Liver (tissue), 9 donors: ENCODE data around the gene CECR2. TPM values are rescaled to one million over a fixed set of nuclear protein-coding genes. Genes with fewer than 3 reads are reported as not detected.

Experiments used
- DNase-seq: peaks from one replicate; pipeline ENCODE4 v3.0.0-alpha.2; 2017; ENCODE audit warnings: low spot score
- H3K27ac ChIP-seq, 2 donors: one replicate each; pipeline ENCODE4 v1.7.0; 2013; ENCODE audit warnings: inconsistent platforms in 2 of 2, low read length in 2 of 2, control low read depth in 1 of 2, low read depth in 1 of 2, mild to moderate bottlenecking in 1 of 2
- H3K27me3 ChIP-seq, 4 donors: one replicate each; pipeline versions ENCODE4 v1.6.1 to v1.7.0; 2013; ENCODE audit warnings: low read length in 3 of 4, inconsistent platforms in 1 of 4, mild to moderate bottlenecking in 1 of 4, moderate library complexity in 1 of 4; ENCODE audit not compliant: control insufficient read depth in 4 of 4, insufficient read depth in 4 of 4
- H3K36me3 ChIP-seq, 4 donors: one replicate each; pipeline versions ENCODE4 v1.6.1 to v1.7.0; 2013; ENCODE audit warnings: low read length in 3 of 4, mild to moderate bottlenecking in 3 of 4, low read depth in 1 of 4, moderate library complexity in 1 of 4; ENCODE audit not compliant: control insufficient read depth in 4 of 4, insufficient read depth in 3 of 4
- H3K4me1 ChIP-seq, 4 donors: one replicate each; pipeline versions ENCODE4 v1.6.1 to v1.7.0; 2013; ENCODE audit warnings: low read length in 3 of 4, mild to moderate bottlenecking in 3 of 4, moderate library complexity in 1 of 4; ENCODE audit not compliant: control insufficient read depth in 4 of 4, insufficient read depth in 4 of 4
- H3K4me3 ChIP-seq, 3 donors: one replicate each; pipeline versions ENCODE4 v1.6.1 to v1.7.0; 2013; ENCODE audit warnings: low read length in 3 of 3, control low read depth in 1 of 3, low read depth in 1 of 3, mild to moderate bottlenecking in 1 of 3
- H3K9ac ChIP-seq, 2 donors: one replicate each; pipeline ENCODE4 v1.7.0; 2013; ENCODE audit warnings: low read length in 2 of 2, mild to moderate bottlenecking in 2 of 2, moderate library complexity in 2 of 2, control low read depth in 1 of 2, low read depth in 1 of 2
- H3K9me3 ChIP-seq, 4 donors: one replicate each; pipeline versions ENCODE4 v1.6.1 to v1.7.0; 2013; ENCODE audit warnings: low read length in 3 of 4; ENCODE audit not compliant: control insufficient read depth in 4 of 4
- EGR1 ChIP-seq, 2 donors: IDR thresholded peaks; 2 replicates each; pipeline ENCODE4 v1.6.1; 2016 to 2018; ENCODE audit warnings: antibody characterized with exemption in 2 of 2, low read depth in 2 of 2
- FOXA1 ChIP-seq: IDR thresholded peaks from 2 replicates; pipeline ENCODE4 v1.6.1; 2016; ENCODE audit warnings: antibody characterized with exemption
- FOXA2 ChIP-seq: IDR thresholded peaks from 2 replicates; pipeline ENCODE4 v1.6.1; 2016; ENCODE audit warnings: antibody characterized with exemption
- GABPA ChIP-seq, 2 donors: IDR thresholded peaks in 1 of 2; conservative IDR thresholded peaks in 1 of 2; 2 replicates each; pipeline ENCODE4 v1.6.1; 2016; ENCODE audit warnings: antibody characterized with exemption in 2 of 2, mild to moderate bottlenecking in 1 of 2, moderate library complexity in 1 of 2
- HNF4A ChIP-seq, 2 donors: conservative IDR thresholded peaks; 2 replicates each; pipeline ENCODE4 v1.6.1; 2016; ENCODE audit warnings: antibody characterized with exemption in 2 of 2, mild to moderate bottlenecking in 2 of 2
- HNF4G ChIP-seq: IDR thresholded peaks from 2 replicates; pipeline ENCODE4 v1.6.1; 2016; ENCODE audit warnings: antibody characterized with exemption
- JUND ChIP-seq, 2 donors: IDR thresholded peaks; 2 replicates each; pipeline ENCODE4 v1.6.1; 2016; ENCODE audit warnings: antibody characterized with exemption in 2 of 2
- NR2F2 ChIP-seq: IDR thresholded peaks from 2 replicates; pipeline ENCODE4 v1.6.1; 2016; ENCODE audit warnings: antibody characterized with exemption
- RAD21 ChIP-seq, 2 donors: IDR thresholded peaks; 2 replicates each; pipeline ENCODE4 v1.6.1; 2016; ENCODE audit warnings: antibody characterized with exemption in 2 of 2, mild to moderate bottlenecking in 2 of 2
- RXRA ChIP-seq, 2 donors: IDR thresholded peaks; 2 replicates each; pipeline ENCODE4 v1.6.1; 2017 to 2018; ENCODE audit warnings: antibody characterized with exemption in 2 of 2, mild to moderate bottlenecking in 1 of 2
- SP1 ChIP-seq: IDR thresholded peaks from 2 replicates; pipeline ENCODE4 v1.6.1; 2018; ENCODE audit warnings: antibody characterized with exemption, mild to moderate bottlenecking
- TAF1 ChIP-seq: conservative IDR thresholded peaks from 2 replicates; pipeline ENCODE4 v1.6.1; 2016; ENCODE audit warnings: antibody characterized with exemption, mild to moderate bottlenecking
- YY1 ChIP-seq: IDR thresholded peaks from 2 replicates; pipeline ENCODE4 v1.6.1; 2016; ENCODE audit warnings: antibody characterized with exemption, mild to moderate bottlenecking
- WGBS: extraction: QIAGEN DNeasy Blood & Tissue Kit; methylation state at CpG from one replicate; pipeline ENCODE4 v1.1.7; 2013; 5-methylcytosine and 5-hydroxymethylcytosine counted together
- polyA plus RNA-seq, 2 donors: library from polyadenylated mRNA; stranded (reverse) in 1 of 2; unstranded in 1 of 2; fragments of 200-250 nt in 1 of 2; fragments of >200 nt in 1 of 2; fragmentation: Nextera tagmentation in 1 of 2; extraction: Ambion mirVana in 1 of 2; gene quantifications; one replicate each; pipeline versions ENCODE4 v1.2.1 to v1.2.3, GENCODE V29; 2013 to 2015
- total RNA-seq, 2 donors: library from RNA; depleted of rRNA; stranded (reverse); fragments of >200 nt; gene quantifications; one replicate each; pipeline ENCODE4 v1.2.3, GENCODE V29; 2014
- TF ChIP-seq, protein P1 (sequence below): IDR thresholded peaks from 2 replicates; pipeline ENCODE4 v1.6.1; 2016; ENCODE audit warnings: antibody characterized with exemption
- TF ChIP-seq, protein P2 (sequence below): IDR thresholded peaks from 2 replicates; pipeline ENCODE4 v1.6.1; 2016; ENCODE audit warnings: antibody characterized with exemption
- TF ChIP-seq, protein P3 (sequence below): fragments of 150-350 bp; IDR thresholded peaks from 2 replicates; pipeline ENCODE4 v1.5.1; 2017; ENCODE audit warnings: improper control_type of control experiment, low read depth, low read length; ENCODE audit not compliant: missing input control
- TF ChIP-seq, protein P4 (sequence below): IDR thresholded peaks from 2 replicates; pipeline ENCODE4 v1.6.1; 2016; ENCODE audit warnings: antibody characterized with exemption
- TF ChIP-seq, protein P5 (sequence below): IDR thresholded peaks from 2 replicates; pipeline ENCODE4 v1.6.1; 2016; ENCODE audit warnings: antibody characterized with exemption, mild to moderate bottlenecking
- donor health status: healthy.
- donor health status: healthy.
- donor health status: healthy.
- donor health status: healthy.
- donor health status: healthy.

The CECR2 gene
- total and polyA plus RNA-seq, 4 donors: 1.8 to 9.7 (median 2.1) TPM

DNA sequence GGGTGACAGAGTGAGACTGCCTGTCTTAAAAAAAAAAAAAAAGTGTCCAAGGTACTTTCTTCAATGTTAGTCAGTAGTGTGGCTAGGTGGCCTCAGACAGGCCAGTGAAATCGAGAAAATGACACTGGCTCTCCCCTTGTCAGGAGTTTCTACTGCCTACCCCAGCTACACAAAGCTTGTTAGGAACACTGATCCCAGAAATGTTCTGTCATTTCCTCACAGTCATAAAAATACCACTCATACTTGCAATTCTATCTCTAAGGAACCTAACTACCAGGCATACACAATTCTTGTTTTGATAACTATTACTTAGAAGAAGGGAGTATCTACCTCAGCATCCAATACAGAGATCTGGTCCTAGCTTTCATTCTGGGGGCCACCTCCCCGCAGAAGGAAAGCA lies 228.0 kb downstream of the CECR2 start:
- 96% methylated on average over 2 of the region's 2 CpGs for WGBS
- no peak for TF ChIP-seq FOXA2
- TF ChIP-seq, protein P1, sequence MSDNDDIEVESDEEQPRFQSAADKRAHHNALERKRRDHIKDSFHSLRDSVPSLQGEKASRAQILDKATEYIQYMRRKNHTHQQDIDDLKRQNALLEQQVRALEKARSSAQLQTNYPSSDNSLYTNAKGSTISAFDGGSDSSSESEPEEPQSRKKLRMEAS: no peak
- no peak for TF ChIP-seq HNF4G
- TF ChIP-seq, protein P2, sequence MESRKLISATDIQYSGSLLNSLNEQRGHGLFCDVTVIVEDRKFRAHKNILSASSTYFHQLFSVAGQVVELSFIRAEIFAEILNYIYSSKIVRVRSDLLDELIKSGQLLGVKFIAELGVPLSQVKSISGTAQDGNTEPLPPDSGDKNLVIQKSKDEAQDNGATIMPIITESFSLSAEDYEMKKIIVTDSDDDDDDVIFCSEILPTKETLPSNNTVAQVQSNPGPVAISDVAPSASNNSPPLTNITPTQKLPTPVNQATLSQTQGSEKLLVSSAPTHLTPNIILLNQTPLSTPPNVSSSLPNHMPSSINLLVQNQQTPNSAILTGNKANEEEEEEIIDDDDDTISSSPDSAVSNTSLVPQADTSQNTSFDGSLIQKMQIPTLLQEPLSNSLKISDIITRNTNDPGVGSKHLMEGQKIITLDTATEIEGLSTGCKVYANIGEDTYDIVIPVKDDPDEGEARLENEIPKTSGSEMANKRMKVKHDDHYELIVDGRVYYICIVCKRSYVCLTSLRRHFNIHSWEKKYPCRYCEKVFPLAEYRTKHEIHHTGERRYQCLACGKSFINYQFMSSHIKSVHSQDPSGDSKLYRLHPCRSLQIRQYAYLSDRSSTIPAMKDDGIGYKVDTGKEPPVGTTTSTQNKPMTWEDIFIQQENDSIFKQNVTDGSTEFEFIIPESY: no peak
- TF ChIP-seq JUND (IDR thresholded peaks at IDR 0.05): no peak
- TF ChIP-seq, protein P3, sequence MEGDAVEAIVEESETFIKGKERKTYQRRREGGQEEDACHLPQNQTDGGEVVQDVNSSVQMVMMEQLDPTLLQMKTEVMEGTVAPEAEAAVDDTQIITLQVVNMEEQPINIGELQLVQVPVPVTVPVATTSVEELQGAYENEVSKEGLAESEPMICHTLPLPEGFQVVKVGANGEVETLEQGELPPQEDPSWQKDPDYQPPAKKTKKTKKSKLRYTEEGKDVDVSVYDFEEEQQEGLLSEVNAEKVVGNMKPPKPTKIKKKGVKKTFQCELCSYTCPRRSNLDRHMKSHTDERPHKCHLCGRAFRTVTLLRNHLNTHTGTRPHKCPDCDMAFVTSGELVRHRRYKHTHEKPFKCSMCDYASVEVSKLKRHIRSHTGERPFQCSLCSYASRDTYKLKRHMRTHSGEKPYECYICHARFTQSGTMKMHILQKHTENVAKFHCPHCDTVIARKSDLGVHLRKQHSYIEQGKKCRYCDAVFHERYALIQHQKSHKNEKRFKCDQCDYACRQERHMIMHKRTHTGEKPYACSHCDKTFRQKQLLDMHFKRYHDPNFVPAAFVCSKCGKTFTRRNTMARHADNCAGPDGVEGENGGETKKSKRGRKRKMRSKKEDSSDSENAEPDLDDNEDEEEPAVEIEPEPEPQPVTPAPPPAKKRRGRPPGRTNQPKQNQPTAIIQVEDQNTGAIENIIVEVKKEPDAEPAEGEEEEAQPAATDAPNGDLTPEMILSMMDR: no peak
- TF ChIP-seq SP1: no peak
- TF ChIP-seq RAD21 (IDR thresholded peaks at IDR 0.05): no peak
- TF ChIP-seq, protein P4, sequence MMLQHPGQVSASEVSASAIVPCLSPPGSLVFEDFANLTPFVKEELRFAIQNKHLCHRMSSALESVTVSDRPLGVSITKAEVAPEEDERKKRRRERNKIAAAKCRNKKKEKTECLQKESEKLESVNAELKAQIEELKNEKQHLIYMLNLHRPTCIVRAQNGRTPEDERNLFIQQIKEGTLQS: no peak
- TF ChIP-seq, protein P5, sequence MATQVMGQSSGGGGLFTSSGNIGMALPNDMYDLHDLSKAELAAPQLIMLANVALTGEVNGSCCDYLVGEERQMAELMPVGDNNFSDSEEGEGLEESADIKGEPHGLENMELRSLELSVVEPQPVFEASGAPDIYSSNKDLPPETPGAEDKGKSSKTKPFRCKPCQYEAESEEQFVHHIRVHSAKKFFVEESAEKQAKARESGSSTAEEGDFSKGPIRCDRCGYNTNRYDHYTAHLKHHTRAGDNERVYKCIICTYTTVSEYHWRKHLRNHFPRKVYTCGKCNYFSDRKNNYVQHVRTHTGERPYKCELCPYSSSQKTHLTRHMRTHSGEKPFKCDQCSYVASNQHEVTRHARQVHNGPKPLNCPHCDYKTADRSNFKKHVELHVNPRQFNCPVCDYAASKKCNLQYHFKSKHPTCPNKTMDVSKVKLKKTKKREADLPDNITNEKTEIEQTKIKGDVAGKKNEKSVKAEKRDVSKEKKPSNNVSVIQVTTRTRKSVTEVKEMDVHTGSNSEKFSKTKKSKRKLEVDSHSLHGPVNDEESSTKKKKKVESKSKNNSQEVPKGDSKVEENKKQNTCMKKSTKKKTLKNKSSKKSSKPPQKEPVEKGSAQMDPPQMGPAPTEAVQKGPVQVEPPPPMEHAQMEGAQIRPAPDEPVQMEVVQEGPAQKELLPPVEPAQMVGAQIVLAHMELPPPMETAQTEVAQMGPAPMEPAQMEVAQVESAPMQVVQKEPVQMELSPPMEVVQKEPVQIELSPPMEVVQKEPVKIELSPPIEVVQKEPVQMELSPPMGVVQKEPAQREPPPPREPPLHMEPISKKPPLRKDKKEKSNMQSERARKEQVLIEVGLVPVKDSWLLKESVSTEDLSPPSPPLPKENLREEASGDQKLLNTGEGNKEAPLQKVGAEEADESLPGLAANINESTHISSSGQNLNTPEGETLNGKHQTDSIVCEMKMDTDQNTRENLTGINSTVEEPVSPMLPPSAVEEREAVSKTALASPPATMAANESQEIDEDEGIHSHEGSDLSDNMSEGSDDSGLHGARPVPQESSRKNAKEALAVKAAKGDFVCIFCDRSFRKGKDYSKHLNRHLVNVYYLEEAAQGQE: no peak
- TF ChIP-seq RXRA (IDR thresholded peaks at IDR 0.05): no peak
- no peak for TF ChIP-seq NR2F2
- TF ChIP-seq HNF4A (conservative IDR thresholded peaks at IDR 0.05): no peak
- TF ChIP-seq YY1: no peak
- TF ChIP-seq FOXA1: no peak
- TF ChIP-seq TAF1: no peak
- no peak for TF ChIP-seq EGR1 (IDR thresholded peaks at IDR 0.05; ENCODE audit: low read depth in 2 of 2)
- no peak for TF ChIP-seq GABPA (IDR thresholded peaks at IDR 0.05 in 1 of 2, conservative IDR thresholded peaks at IDR 0.05 in 1 of 2)
- Histone ChIP-seq H3K36me3 (peaks cover 11 to 63% (median 58%) of the 10 kb centered on the region in 4 donors), H3K4me1 (no peaks in the 10 kb centered on the region), H3K27me3 (no peaks in the 10 kb centered on the region), H3K9me3 (no peaks in the 10 kb centered on the region), H3K27ac (no peak overlapping the region), H3K4me3 (no peak overlapping the region), H3K9ac (no peak overlapping the region)
- no peak for DNase-seq
